ENCODE results near the gene KCNJ4.

KCNJ4 gene

DNA sequence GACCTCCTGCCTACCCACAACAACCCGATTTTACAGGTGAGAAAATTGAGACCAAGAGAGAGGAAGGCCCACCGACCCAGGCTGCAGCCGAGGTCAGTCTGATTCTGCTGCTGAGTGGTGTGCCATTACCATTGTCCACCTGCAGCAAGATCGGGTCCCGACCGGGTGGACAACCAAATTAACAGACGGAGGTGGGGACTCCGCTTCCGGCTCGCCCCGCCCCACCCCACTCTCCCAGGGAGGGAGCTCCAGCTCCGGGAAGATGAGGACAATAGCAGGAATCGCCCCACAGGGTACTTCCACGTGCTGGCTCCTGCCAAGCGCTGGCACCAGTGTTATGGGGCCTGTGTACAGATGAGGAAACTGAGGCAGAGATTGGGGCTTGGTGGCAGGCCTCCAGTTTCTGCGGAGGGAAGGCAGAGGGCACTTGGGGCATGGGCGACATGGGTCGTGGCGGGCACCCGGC is 12.5 kb upstream of the KCNJ4 start:
- peak overlapping the region; percentile 45 to 56 for H3K4me3 ChIP-seq
- H3K4me1 ChIP-seq: peaks cover 0 to 17% (median 12%) of the 10 kb centered on the region in 4 donors
- no peaks in the 10 kb centered on the region for H3K36me3 ChIP-seq
- peak overlapping the region in 1 of 2 donors; percentile 34 for H3K27ac ChIP-seq
- peak in 1 of 2 donors; percentile 64 for DNase-seq
- TF ChIP-seq, protein P1, sequence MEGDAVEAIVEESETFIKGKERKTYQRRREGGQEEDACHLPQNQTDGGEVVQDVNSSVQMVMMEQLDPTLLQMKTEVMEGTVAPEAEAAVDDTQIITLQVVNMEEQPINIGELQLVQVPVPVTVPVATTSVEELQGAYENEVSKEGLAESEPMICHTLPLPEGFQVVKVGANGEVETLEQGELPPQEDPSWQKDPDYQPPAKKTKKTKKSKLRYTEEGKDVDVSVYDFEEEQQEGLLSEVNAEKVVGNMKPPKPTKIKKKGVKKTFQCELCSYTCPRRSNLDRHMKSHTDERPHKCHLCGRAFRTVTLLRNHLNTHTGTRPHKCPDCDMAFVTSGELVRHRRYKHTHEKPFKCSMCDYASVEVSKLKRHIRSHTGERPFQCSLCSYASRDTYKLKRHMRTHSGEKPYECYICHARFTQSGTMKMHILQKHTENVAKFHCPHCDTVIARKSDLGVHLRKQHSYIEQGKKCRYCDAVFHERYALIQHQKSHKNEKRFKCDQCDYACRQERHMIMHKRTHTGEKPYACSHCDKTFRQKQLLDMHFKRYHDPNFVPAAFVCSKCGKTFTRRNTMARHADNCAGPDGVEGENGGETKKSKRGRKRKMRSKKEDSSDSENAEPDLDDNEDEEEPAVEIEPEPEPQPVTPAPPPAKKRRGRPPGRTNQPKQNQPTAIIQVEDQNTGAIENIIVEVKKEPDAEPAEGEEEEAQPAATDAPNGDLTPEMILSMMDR (IDR thresholded peaks at IDR 0.05): no peak
- intact Hi-C loops (cut with DNase I; ENCODE audit: low total_unique reads): no loop called here
- no peaks in the 10 kb centered on the region for H3K9me3 ChIP-seq
- H3K27me3 ChIP-seq: peaks cover 0 to 38% of the 10 kb centered on the region in 2 donors

DNA sequence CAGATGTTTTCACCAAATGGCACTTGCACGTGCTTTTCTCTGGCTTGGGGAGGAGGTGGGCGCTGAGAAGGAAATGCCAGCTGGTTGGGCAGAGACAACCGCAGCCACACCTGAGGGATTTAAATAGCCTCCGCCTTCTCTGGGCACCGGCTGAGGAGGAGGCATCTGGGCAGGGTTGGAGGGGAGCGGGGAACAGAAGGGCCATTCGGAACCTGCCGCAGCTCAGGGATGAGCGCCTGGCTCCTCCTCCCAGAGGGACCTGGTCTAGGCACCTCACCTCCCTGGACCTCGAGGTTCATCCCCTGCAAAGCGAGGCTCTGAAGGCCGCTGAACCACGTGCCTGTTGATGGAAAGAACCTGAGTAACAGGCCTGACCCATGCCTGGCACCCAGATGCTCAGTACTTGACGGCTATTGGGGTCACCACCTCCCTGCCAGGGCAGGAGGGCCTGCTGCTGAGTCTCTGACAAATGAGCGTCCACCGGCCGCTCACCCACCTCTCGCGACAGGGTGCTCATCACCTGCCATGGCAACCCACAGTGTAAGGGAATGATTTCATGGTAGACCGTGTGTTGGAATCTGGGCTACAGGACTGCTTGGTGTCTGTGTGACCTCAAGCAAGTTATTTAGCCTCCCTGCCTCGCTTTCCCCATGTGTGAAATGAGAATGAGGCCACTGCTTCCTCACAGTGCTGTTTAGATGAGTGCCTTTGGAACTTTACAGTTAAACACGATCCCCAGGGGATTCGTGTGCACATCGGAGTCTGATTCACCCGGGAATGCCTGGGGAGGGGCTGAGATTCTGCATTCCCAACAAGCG is 10.9 kb upstream of the KCNJ4 start:
- TF ChIP-seq, protein P1 (IDR thresholded peaks at IDR 0.05): no peak
- intact Hi-C loops (cut with DNase I; ENCODE audit: low total_unique reads): no loop called here
- no peak overlapping the region for H3K27ac ChIP-seq
- no peak overlapping the region for H3K4me3 ChIP-seq
- DNase-seq: no peak
- peaks cover 0 to 33% (median 23%) of the 10 kb centered on the region in 4 donors for H3K4me1 ChIP-seq
- H3K27me3 ChIP-seq: peaks cover 0 to 41% of the 10 kb centered on the region in 2 donors
- no peaks in the 10 kb centered on the region for H3K9me3 ChIP-seq
- H3K36me3 ChIP-seq: no peaks in the 10 kb centered on the region

DNA sequence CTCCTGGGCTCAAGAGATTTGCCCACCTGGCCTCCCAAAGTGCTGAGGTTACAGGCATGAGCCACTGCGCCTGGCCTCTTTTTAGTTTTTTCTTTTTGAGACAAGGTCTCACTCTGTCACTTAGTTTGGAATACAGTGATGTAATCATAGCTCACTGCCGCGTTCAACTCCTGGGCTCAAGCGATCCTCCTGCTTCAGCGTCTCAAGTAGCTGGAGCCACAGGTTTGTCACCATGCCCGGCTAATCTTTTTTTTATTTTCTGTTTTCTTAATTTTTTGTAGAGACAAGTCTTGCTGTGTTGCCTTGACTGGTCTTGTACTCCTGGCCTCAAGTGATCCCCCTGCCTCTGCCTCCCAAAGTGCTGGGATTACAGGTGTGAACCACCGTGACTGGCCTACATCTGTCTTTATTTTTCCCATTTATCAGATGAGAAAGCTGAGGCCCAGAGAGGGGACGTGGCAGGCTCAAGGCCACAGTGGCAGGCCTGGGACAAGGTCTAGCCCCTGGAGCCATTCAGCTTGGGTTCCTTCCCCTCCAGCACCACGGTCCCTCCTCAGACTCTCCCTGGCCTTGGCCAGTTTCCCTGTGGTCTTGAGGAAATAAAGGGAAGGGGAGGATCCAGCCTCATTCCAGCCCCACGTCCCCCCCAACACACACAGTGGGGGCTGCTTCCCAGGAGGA is 10.1 kb upstream of the KCNJ4 start:
- Histone ChIP-seq H3K4me1 (peaks cover 0 to 34% (median 23%) of the 10 kb centered on the region in 4 donors), H3K4me3 (no peak overlapping the region), H3K36me3 (no peaks in the 10 kb centered on the region), H3K27ac (no peak overlapping the region), H3K9me3 (no peaks in the 10 kb centered on the region), H3K27me3 (peaks cover 0 to 42% of the 10 kb centered on the region in 2 donors)
- no peak for DNase-seq
- TF ChIP-seq, protein P1 (IDR thresholded peaks at IDR 0.05): no peak
- intact Hi-C loops (cut with DNase I; ENCODE audit: low total_unique reads): no loop called here

DNA sequence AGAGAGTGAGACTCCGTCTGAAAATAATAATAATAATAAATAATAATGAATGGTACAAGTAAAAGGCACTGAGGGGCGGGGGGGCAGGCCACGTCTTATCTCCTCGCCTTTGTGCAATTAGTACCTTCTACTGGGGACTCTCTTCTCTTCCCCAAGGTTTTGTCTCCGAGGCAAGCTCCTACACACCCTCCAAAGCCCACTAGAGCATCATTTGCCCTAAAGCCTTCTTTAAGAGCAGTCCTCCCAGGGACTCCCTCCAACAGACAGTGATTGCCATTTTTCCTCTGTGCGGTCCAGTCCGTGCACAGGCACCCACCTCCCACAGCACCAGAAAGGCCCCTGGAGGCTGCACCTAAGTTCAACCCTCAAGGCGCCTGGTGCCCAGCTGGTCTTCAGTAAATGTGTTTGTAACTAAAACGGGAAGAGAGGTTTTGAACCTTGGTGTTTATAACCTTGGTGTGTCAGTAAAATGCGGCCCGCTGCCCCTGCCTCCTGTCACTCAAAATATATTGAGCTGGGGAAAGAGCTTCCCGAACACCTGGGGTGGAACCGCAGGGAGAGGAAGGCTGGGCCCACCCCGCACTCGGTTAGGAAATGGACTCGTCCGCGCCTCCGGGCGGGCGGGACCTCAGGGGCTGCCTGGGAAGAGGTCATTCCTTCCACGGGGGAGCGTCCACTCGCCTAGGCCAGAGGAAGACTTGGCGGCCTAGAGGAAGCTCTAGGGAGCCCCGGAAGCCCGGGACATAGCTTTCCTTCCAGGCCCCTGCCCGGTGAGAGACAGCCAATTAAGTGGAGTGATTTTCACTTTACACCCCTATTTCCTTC is 8.2 kb upstream of the KCNJ4 start:
- H3K27me3 ChIP-seq: peaks cover 0 to 56% of the 10 kb centered on the region in 2 donors
- peaks cover 0 to 26% (median 17%) of the 10 kb centered on the region in 4 donors for H3K4me1 ChIP-seq
- H3K36me3 ChIP-seq: no peaks in the 10 kb centered on the region
- TF ChIP-seq, protein P1 (IDR thresholded peaks at IDR 0.05): no peak
- H3K4me3 ChIP-seq: no peak overlapping the region
- H3K9me3 ChIP-seq: no peaks in the 10 kb centered on the region
- intact Hi-C loops (cut with DNase I; ENCODE audit: low total_unique reads): no loop called here
- no peak overlapping the region for H3K27ac ChIP-seq
- no peak for DNase-seq

DNA sequence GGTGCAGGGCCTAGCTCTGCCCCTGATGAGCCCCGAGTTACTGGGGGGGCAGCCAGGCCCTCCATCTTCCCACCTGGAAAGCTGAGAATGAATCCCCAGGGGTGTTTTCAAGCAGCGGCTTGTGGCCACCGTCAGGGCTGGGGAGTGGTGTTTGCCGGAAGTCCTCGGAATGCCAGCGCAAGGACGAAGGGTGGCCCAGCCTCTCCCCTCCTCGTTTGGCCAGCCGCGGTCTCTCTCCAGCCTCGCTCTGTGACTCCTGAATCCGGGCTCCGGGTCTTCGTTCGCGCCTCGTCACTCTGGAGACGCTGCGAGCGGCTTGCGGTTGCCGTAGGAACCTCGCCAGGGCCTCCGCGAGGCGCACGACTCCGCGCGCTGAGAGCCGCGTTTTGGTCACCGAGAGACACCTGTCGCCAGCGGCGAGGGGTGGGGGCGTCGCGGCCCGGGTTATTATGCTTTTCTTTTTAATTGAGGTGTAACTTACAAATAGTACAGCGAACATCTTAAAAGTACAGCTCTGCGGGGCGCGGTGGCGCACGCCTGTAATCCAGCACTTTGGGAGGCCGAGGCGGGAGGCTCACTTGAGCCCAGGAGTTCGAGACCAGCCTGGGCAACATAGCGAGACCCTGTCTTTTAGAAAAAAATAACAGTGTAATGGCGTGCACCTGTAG is 6.5 kb upstream of the KCNJ4 start:
- Histone ChIP-seq H3K27me3 (peaks cover 0 to 55% of the 10 kb centered on the region in 2 donors), H3K36me3 (no peaks in the 10 kb centered on the region), H3K9me3 (no peaks in the 10 kb centered on the region), H3K27ac (no peak overlapping the region), H3K4me3 (peak overlapping the region; percentile 8 to 22), H3K4me1 (peaks cover 0 to 17% (median 11%) of the 10 kb centered on the region in 4 donors)
- DNase-seq: peak; percentile 51 to 84
- intact Hi-C loops (cut with DNase I; ENCODE audit: low total_unique reads): no loop called here
- TF ChIP-seq, protein P1 (IDR thresholded peaks at IDR 0.05): no peak
